ENCODE measurements around the gene RASAL1. TPM values are rescaled to one million over a fixed set of nuclear protein-coding genes. Genes with fewer than 3 reads are reported as not detected.

The RASAL1 gene
- total RNA-seq, 1 donor from 2014 or later, result 0.26 TPM

DNA sequence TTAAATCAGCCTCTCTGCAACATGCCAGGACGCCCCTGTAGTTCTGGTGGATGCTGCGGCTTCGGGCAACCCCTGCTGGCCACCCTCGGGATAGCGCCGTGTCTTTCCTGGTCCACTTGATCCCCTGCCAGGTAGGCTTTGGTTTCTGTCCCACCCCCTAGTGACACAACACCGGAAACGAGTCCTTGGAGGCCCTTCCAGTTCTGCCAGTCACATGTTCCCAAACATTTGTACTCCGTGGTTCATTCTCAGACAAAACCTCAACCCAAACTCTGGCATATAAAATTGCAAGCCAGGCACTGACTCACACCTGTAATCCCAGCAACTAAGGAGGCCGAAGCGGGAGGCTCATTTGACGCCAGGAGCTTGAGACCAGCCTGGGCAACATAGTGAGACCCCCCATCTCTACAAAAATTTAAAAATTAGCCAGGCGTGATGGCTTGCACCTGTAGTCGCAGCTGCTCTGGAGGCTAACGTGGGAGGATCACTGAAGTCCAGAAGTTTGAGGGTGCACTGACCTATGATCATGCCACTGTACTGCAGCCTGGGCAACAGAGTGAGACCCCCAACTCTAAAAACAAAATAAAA, 37.0 kb downstream of the RASAL1 start:
- H3K27me3 ChIP-seq, result peaks cover 14% of the 10 kb centered on the region
- intact Hi-C loops (cut with DNase I), result no loop called here

DNA sequence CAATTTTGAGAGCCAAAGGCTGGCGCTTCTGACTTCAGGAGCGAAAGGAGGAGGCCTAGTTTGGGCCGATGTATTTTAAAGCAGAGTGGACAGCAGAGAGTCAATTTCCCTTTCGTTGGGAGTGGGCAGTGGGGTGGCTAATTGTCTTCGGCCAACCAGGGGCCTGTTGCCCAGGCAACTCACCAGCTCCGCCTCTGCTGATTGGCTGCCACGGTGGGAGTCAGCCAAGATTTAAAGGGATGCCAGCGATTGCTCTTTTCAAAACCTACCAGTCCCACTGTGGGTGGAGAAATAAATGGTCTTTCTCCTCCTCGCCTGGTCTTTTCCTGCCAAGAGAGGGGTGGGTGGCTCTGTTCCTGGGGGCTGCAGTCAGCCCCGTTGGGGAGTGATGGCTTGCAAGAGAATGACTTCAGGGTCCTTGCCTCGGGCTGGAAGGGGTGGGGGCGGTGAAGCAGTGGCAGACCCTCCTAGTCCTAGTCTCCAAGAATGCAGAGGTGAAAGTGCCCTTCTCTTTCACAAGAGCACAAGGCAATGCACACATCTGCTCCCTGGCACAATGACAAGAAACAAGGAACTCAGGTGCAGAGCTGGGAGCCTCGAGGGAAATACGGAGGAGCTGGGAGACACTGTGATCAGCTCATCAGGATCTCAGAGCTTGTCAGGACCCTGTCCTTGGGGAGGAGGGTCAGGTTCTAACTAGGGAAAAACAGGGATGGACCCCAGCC, 37.7 kb downstream of the RASAL1 start:
- intact Hi-C loops (cut with DNase I), result no loop called here
- TF ChIP-seq, protein P1, sequence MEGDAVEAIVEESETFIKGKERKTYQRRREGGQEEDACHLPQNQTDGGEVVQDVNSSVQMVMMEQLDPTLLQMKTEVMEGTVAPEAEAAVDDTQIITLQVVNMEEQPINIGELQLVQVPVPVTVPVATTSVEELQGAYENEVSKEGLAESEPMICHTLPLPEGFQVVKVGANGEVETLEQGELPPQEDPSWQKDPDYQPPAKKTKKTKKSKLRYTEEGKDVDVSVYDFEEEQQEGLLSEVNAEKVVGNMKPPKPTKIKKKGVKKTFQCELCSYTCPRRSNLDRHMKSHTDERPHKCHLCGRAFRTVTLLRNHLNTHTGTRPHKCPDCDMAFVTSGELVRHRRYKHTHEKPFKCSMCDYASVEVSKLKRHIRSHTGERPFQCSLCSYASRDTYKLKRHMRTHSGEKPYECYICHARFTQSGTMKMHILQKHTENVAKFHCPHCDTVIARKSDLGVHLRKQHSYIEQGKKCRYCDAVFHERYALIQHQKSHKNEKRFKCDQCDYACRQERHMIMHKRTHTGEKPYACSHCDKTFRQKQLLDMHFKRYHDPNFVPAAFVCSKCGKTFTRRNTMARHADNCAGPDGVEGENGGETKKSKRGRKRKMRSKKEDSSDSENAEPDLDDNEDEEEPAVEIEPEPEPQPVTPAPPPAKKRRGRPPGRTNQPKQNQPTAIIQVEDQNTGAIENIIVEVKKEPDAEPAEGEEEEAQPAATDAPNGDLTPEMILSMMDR (IDR thresholded peaks at IDR 0.05), result no peak
- no peak for DNase-seq
- peak; percentile 4 for ATAC-seq
- Histone ChIP-seq H3K27ac (no peak overlapping the region), H3K4me3 (no peak overlapping the region), H3K9me3 (no peaks in the 10 kb centered on the region), H3K4me1 (peaks cover 4% of the 10 kb centered on the region), H3K27me3 (peaks cover 15% of the 10 kb centered on the region), H3K36me3 (no peaks in the 10 kb centered on the region)

More for the DNA sequence above, 37.0 kb downstream of the RASAL1 start:
- Histone ChIP-seq H3K4me3 (no peak overlapping the region), H3K4me1 (peaks cover under 1% of the 10 kb centered on the region), H3K27ac (no peak overlapping the region), H3K9me3 (no peaks in the 10 kb centered on the region), H3K36me3 (no peaks in the 10 kb centered on the region)
- DNase-seq (peak; percentile 90), ATAC-seq (peak; percentile 90)
- TF ChIP-seq, protein P1 (IDR thresholded peaks at IDR 0.05), result peak; percentile 76

DNA sequence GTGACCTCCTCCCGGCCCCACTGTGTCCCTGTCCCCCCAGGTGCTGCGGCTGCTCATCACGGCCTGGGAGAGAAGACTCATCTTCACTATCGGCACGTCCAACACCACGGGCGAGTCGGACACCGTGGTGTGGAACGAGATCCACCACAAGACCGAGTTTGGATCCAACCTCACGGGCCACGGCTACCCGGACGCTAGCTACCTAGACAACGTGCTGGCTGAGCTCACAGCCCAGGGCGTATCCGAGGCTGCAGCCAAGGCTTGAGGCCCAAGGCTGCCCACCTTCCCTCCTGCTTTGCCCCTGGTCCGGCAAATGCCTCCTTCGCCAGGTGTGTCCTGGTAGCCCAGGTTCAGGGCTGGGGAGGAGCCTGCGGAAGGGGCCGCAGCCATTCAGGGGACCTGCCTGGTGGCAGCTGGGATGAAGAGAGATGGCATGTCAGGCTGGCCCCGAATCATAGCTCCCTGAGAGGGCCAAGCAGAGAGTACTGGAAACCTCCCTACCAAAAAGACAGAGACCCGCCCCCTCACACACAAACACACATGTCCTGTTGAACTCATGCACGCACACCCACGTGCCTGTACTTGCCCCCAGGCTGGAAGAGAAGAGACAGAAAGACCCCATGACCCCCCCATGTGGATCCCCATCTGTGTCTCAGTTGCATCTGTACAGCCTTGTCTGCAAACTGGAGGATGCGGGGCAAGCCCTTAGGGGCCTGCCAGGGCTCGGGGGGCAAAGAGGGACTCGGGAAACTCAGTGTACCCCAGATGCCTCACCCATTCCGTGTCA, 38.7 kb downstream of the RASAL1 start:
- Histone ChIP-seq H3K4me3 (no peak overlapping the region), H3K36me3 (no peaks in the 10 kb centered on the region), H3K27ac (no peak overlapping the region), H3K9me3 (no peaks in the 10 kb centered on the region), H3K27me3 (peaks cover 13% of the 10 kb centered on the region), H3K4me1 (peaks cover 4% of the 10 kb centered on the region)
- DNase-seq (no peak), ATAC-seq (no peak)
- TF ChIP-seq, protein P1 (IDR thresholded peaks at IDR 0.05), result no peak
- intact Hi-C loops (cut with DNase I), result no loop called here

DNA sequence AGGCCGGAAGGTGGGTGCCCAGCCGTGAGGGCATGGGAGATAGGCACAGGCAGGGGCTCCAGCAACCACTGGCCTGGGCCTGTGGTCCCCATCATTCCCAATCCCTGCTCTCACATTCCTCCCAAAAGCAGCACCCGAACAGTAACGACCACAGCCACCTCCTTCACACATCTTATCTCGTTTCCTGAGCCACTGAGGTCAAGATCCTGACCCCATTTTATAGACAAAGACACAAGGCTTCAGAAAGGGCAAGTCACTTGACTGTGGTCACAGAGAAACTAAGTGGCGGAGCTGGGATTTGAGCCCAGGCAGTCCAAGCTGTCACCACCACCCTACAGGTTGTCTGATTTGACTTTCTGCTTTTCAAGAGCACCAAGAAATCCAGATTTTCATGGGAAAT, 40.2 kb downstream of the RASAL1 start:
- no peak overlapping the region for H3K27ac ChIP-seq
- no peak overlapping the region for H3K4me3 ChIP-seq
- H3K27me3 ChIP-seq, result peaks cover 7% of the 10 kb centered on the region
- no peaks in the 10 kb centered on the region for H3K36me3 ChIP-seq
- TF ChIP-seq, protein P1 (IDR thresholded peaks at IDR 0.05), result no peak
- ATAC-seq, result no peak
- no peak for DNase-seq
- intact Hi-C loops (cut with DNase I), result no loop called here
- no peaks in the 10 kb centered on the region for H3K9me3 ChIP-seq
- peaks cover 4% of the 10 kb centered on the region for H3K4me1 ChIP-seq

DNA sequence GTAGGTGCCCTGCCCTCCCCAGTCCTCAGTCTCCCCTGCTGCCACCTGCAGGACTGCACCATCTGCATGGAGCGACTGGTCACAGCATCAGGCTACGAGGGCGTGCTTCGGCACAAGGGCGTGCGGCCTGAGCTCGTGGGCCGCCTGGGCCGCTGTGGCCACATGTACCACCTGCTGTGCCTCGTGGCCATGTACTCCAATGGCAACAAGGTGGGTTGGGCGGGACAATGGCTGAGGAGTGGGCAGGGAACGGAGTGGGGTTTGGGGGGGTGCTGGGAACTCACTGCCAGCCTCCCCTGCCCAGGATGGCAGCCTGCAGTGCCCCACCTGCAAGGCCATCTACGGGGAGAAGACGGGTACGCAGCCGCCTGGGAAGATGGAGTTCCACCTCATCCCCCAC, 40.8 kb downstream of the RASAL1 start:
- intact Hi-C loops (cut with DNase I), result no loop called here
- no peak overlapping the region for H3K27ac ChIP-seq
- H3K27me3 ChIP-seq, result peaks cover 7% of the 10 kb centered on the region
- TF ChIP-seq, protein P1 (IDR thresholded peaks at IDR 0.05), result no peak
- no peaks in the 10 kb centered on the region for H3K9me3 ChIP-seq
- no peak for DNase-seq
- peaks cover 4% of the 10 kb centered on the region for H3K4me1 ChIP-seq
- no peaks in the 10 kb centered on the region for H3K36me3 ChIP-seq
- ATAC-seq, result no peak
- no peak overlapping the region for H3K4me3 ChIP-seq
